ENCODE data around the gene EIF4G3. TPM values are rescaled to one million over a fixed set of nuclear protein-coding genes. Genes with fewer than 3 reads are reported as not detected.

The EIF4G3 gene
- total and polyA plus RNA-seq, 2 of the 8 experiments (the other 6 are each of a cell fraction or from before 2014, with no cell fraction given): 47.5 to 66.6 TPM

- no peak for TF ChIP-seq SIN3A (conservative IDR thresholded peaks at IDR 0.05 in 1 of 2, IDR thresholded peaks at IDR 0.05 in 1 of 2; ENCODE audit: low read depth in 1 of 2, low read length in 2 of 2)
Measured at GRCh38 chr1:20848162-20848561, 328.5 kb downstream of the EIF4G3 start (continued).
